ENCODE measurements around the gene ELF5. TPM values are rescaled to one million over a fixed set of nuclear protein-coding genes. Genes with fewer than 3 reads are reported as not detected.

ELF5 gene
- total and polyA plus RNA-seq, 7 experiments from 2014 or later, result not detected

GRCh38 chr11:34476849-34477248 lies 36.7 kb downstream of the ELF5 start:
- Histone ChIP-seq H3K4me3 (ENCODE audit: low read length) (no peak overlapping the region), H3K27ac (ENCODE audit: low read depth, low read length) (no peak overlapping the region), H3K36me3 (ENCODE audit: control insufficient read depth in 2 of 3, insufficient read depth in 3 of 3, low read length in 3 of 3) (peaks cover 0 to 14% (median 0%) of the 10 kb centered on the region in 3 experiments), H3K4me1 (ENCODE audit: control insufficient read depth in 2 of 2, insufficient read depth in 2 of 2, low read length in 2 of 2) (no peaks in the 10 kb centered on the region), H3K9me3 (ENCODE audit: control insufficient read depth in 2 of 3, low read length in 3 of 3) (no peaks in the 10 kb centered on the region), H3K27me3 (ENCODE audit: control insufficient read depth in 2 of 2, insufficient read depth in 2 of 2, low read length in 2 of 2) (no peaks in the 10 kb centered on the region)
- ATAC-seq (no peak), DNase-seq (no peak)
- H3K27me3 Mint-ChIP-seq, result peaks cover 0 to 22% (median 0%) of the 10 kb centered on the region in 5 donors
- H3K9me3 Mint-ChIP-seq, result no peaks in the 10 kb centered on the region
- ChIA-PET POLR2A (no interaction called here), CTCF (interaction anchor here (1.3 kb wide), 1 partner anchor 9 kb away, joined by 3 read pairs; no protein-coding TSS in a partner anchor)
- H3K4me3 Mint-ChIP-seq, result no peak overlapping the region
- H3K27ac Mint-ChIP-seq, result peak overlapping the region in 1 of 9 donors; percentile 41
- no peaks in the 10 kb centered on the region for H3K4me1 Mint-ChIP-seq
- intact Hi-C loops (cut with micrococcal nuclease), result no loop called here
- H3K36me3 Mint-ChIP-seq, result peaks cover 0 to 18% (median 5%) of the 10 kb centered on the region in 5 donors

DNA sequence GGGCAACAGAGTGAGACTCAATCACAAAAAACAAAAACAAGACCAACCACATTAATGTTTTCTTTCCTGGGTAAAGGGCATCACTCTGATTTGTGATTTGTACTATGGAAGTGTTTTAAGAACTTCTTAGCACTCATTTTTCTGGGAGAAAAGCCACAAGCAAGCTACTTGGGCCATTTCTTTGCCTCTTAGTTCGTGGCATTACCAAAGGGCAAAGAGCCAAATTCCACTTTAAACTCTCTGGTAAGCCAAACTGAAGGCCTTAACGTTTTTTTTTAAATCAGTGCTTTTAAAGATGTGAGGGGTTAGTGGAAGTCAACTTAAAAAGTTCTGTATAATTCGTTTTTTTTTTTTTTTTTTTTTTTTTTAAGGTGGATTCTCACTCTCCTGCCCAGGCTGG lies 37.9 kb downstream of the ELF5 start:
- ChIA-PET POLR2A (interaction anchor here (0.7 kb wide), 1 partner anchor 11 kb away, joined by 3 read pairs; no protein-coding TSS in a partner anchor), CTCF (no interaction called here)
- Mint-ChIP-seq H3K4me3 (no peak overlapping the region), H3K4me1 (no peaks in the 10 kb centered on the region), H3K9me3 (no peaks in the 10 kb centered on the region), H3K27ac (no peak overlapping the region), H3K36me3 (peaks cover 1 to 27% (median 12%) of the 10 kb centered on the region in 5 donors), H3K27me3 (peaks cover 0 to 21% (median 0%) of the 10 kb centered on the region in 5 donors)
- Histone ChIP-seq H3K36me3 (ENCODE audit: control insufficient read depth in 2 of 3, insufficient read depth in 3 of 3, low read length in 3 of 3) (peaks cover 0 to 23% (median 0%) of the 10 kb centered on the region in 3 experiments), H3K27me3 (ENCODE audit: control insufficient read depth in 2 of 2, insufficient read depth in 2 of 2, low read length in 2 of 2) (no peaks in the 10 kb centered on the region), H3K4me1 (ENCODE audit: control insufficient read depth in 2 of 2, insufficient read depth in 2 of 2, low read length in 2 of 2) (no peaks in the 10 kb centered on the region), H3K4me3 (ENCODE audit: low read length) (no peak overlapping the region), H3K9me3 (ENCODE audit: control insufficient read depth in 2 of 3, low read length in 3 of 3) (no peaks in the 10 kb centered on the region), H3K27ac (ENCODE audit: low read depth, low read length) (no peak overlapping the region)
- ATAC-seq, result no peak
- no peak for DNase-seq
- intact Hi-C loops (cut with micrococcal nuclease), result no loop called here

DNA sequence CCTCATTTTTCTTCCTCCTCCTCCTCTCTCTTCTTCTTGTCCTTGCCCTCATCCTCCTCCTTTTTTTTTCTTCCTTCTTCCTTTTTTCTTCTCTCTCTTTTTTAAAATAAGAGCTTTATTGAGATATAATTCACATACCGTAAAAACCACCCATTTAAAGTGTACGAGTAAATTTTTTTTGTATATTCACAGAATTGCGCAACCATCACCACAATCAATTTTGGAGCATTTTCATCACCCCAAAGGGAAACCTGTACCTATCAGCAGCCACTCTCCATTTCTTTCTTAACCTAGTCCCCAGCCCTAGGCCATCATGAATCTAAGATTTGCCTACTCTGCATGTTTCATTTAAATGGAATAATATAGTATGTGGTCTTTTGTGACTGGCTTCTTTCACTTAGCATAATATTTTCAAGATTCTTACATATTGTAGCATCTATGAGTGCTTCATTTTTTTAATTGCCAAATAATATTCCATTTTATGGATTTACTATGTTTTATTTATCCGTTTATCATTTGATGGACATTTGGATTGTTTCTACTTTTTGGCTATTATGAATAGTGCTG lies 39.9 kb downstream of the ELF5 start:
- no peak for ATAC-seq
- peak overlapping the region in 1 of 9 donors; percentile 6 for H3K27ac Mint-ChIP-seq
- H3K27me3 Mint-ChIP-seq, result peaks cover 0 to 7% (median 0%) of the 10 kb centered on the region in 5 donors
- POLR2A ChIA-PET, result interaction anchor here (0.6 kb wide), 1 partner anchor 289 kb away, joined by 3 read pairs; no protein-coding TSS in a partner anchor
- H3K36me3 Mint-ChIP-seq, result peaks cover 3 to 41% (median 14%) of the 10 kb centered on the region in 5 donors
- H3K4me3 Mint-ChIP-seq, result no peak overlapping the region
- peaks cover 0 to 41% (median 0%) of the 10 kb centered on the region in 3 experiments for H3K36me3 ChIP-seq (ENCODE audit: control insufficient read depth in 2 of 3, insufficient read depth in 3 of 3, low read length in 3 of 3)
- no peak overlapping the region for H3K4me3 ChIP-seq (ENCODE audit: low read length)
- H3K9me3 Mint-ChIP-seq, result no peaks in the 10 kb centered on the region
- H3K9me3 ChIP-seq (ENCODE audit: control insufficient read depth in 2 of 3, low read length in 3 of 3), result no peaks in the 10 kb centered on the region
- H3K27ac ChIP-seq (ENCODE audit: low read depth, low read length), result no peak overlapping the region
- intact Hi-C loops (cut with micrococcal nuclease), result no loop called here
- CTCF ChIA-PET, result no interaction called here
- DNase-seq, result no peak
- no peaks in the 10 kb centered on the region for H3K27me3 ChIP-seq (ENCODE audit: control insufficient read depth in 2 of 2, insufficient read depth in 2 of 2, low read length in 2 of 2)
- no peaks in the 10 kb centered on the region for H3K4me1 Mint-ChIP-seq
- no peaks in the 10 kb centered on the region for H3K4me1 ChIP-seq (ENCODE audit: control insufficient read depth in 2 of 2, insufficient read depth in 2 of 2, low read length in 2 of 2)

GRCh38 chr11:34468209-34468841 lies 45.3 kb downstream of the ELF5 start:
- CTCF ChIA-PET, result interaction anchor here (0.6 to 1.4 kb wide), 14 partner anchors 9 to 608 kb away, joined by 3 to 8 read pairs (median 3); partner anchors contain the start of gene ABTB2
- Mint-ChIP-seq H3K27ac (peak overlapping the region in 3 of 9 donors; percentile 1 to 62 (median 46)), H3K4me3 (no peak overlapping the region), H3K36me3 (peaks cover 20 to 79% (median 51%) of the 10 kb centered on the region in 5 donors), H3K9me3 (peaks cover 0 to 21% (median 7%) of the 10 kb centered on the region in 11 donors), H3K27me3 (no peaks in the 10 kb centered on the region), H3K4me1 (peaks cover 0 to 11% (median 4%) of the 10 kb centered on the region in 7 donors)
- ATAC-seq (peak; percentile 71), DNase-seq (peak in 6 of 9 donors; percentile 9 to 48 (median 32))
- H3K36me3 ChIP-seq (ENCODE audit: control insufficient read depth in 2 of 3, insufficient read depth in 3 of 3, low read length in 3 of 3), result peaks cover 0 to 76% (median 4%) of the 10 kb centered on the region in 3 experiments
- POLR2A ChIA-PET, result interaction anchor here (0.8 kb wide), 1 partner anchor 21 kb away, joined by 3 read pairs; no protein-coding TSS in a partner anchor
- no peaks in the 10 kb centered on the region for H3K27me3 ChIP-seq (ENCODE audit: control insufficient read depth in 2 of 2, insufficient read depth in 2 of 2, low read length in 2 of 2)
- H3K4me1 ChIP-seq (ENCODE audit: control insufficient read depth in 2 of 2, insufficient read depth in 2 of 2, low read length in 2 of 2), result no peaks in the 10 kb centered on the region
- no peak overlapping the region for H3K4me3 ChIP-seq (ENCODE audit: low read length)
- H3K9me3 ChIP-seq (ENCODE audit: control insufficient read depth in 2 of 3, low read length in 3 of 3), result no peaks in the 10 kb centered on the region
- intact Hi-C loops (cut with micrococcal nuclease), result loop anchor here (1.0 to 10.0 kb wide), 8 partner anchors 30 to 660 kb away; partner anchors contain the start of gene CAT (in 1 of the 2)
- no peak overlapping the region for H3K27ac ChIP-seq (ENCODE audit: low read depth, low read length)

- peaks cover 20 to 82% (median 56%) of the 10 kb centered on the region in 5 donors for H3K36me3 Mint-ChIP-seq
These were observed 46.6 kb downstream of the ELF5 start for GRCh38 chr11:34466802-34467488.

GRCh38 chr11:34464591-34465051 lies 49.0 kb downstream of the ELF5 start:
- DNase-seq (no peak), ATAC-seq (peak; percentile 27)
- H3K27me3 Mint-ChIP-seq, result no peaks in the 10 kb centered on the region
- no peak overlapping the region for H3K4me3 Mint-ChIP-seq
- peaks cover 13 to 79% (median 60%) of the 10 kb centered on the region in 5 donors for H3K36me3 Mint-ChIP-seq
- POLR2A ChIA-PET, result interaction anchor here (0.5 kb wide), 1 partner anchor 11 kb away, joined by 3 read pairs; no protein-coding TSS in a partner anchor
- H3K36me3 ChIP-seq (ENCODE audit: control insufficient read depth in 2 of 3, insufficient read depth in 3 of 3, low read length in 3 of 3), result peaks cover 0 to 76% (median 4%) of the 10 kb centered on the region in 3 experiments
- peaks cover 0 to 11% (median 4%) of the 10 kb centered on the region in 7 donors for H3K4me1 Mint-ChIP-seq
- peak overlapping the region in 5 of 9 donors; percentile 41 to 82 (median 70) for H3K27ac Mint-ChIP-seq
- CTCF ChIA-PET, result interaction anchor here (0.6 to 0.7 kb wide), 2 partner anchors 405 to 927 kb away, joined by 3 read pairs; no protein-coding TSS in a partner anchor
- H3K4me1 ChIP-seq (ENCODE audit: control insufficient read depth in 2 of 2, insufficient read depth in 2 of 2, low read length in 2 of 2), result no peaks in the 10 kb centered on the region
- no peak overlapping the region for H3K4me3 ChIP-seq (ENCODE audit: low read length)
- no peaks in the 10 kb centered on the region for H3K27me3 ChIP-seq (ENCODE audit: control insufficient read depth in 2 of 2, insufficient read depth in 2 of 2, low read length in 2 of 2)
- no peak overlapping the region for H3K27ac ChIP-seq (ENCODE audit: low read depth, low read length)
- H3K9me3 Mint-ChIP-seq, result peaks cover 0 to 21% (median 7%) of the 10 kb centered on the region in 11 donors
- intact Hi-C loops (cut with micrococcal nuclease), result loop anchor here in 1 of 2 donors (10.0 kb wide), 1 partner anchor 290 kb away; no protein-coding TSS in a partner anchor
- H3K9me3 ChIP-seq (ENCODE audit: control insufficient read depth in 2 of 3, low read length in 3 of 3), result no peaks in the 10 kb centered on the region

More at GRCh38 chr11:34466802-34467488, 46.6 kb downstream of the ELF5 start:
- H3K4me3 Mint-ChIP-seq, result no peak overlapping the region
- ChIA-PET POLR2A (interaction anchor here (0.7 to 1.1 kb wide), 2 partner anchors 28 to 151 kb away, joined by 3 read pairs; partner anchors contain the start of gene CAT), CTCF (interaction anchor here (0.7 to 1.4 kb wide), 3 partner anchors 44 to 815 kb away, joined by 3 read pairs; no protein-coding TSS in a partner anchor)
- H3K4me1 ChIP-seq (ENCODE audit: control insufficient read depth in 2 of 2, insufficient read depth in 2 of 2, low read length in 2 of 2), result no peaks in the 10 kb centered on the region
- H3K27me3 ChIP-seq (ENCODE audit: control insufficient read depth in 2 of 2, insufficient read depth in 2 of 2, low read length in 2 of 2), result no peaks in the 10 kb centered on the region
- H3K27ac ChIP-seq (ENCODE audit: low read depth, low read length), result no peak overlapping the region
- no peaks in the 10 kb centered on the region for H3K27me3 Mint-ChIP-seq
- H3K9me3 Mint-ChIP-seq, result peaks cover 0 to 21% (median 7%) of the 10 kb centered on the region in 11 donors
- ATAC-seq, result no peak
- H3K36me3 ChIP-seq (ENCODE audit: control insufficient read depth in 2 of 3, insufficient read depth in 3 of 3, low read length in 3 of 3), result peaks cover 0 to 77% (median 4%) of the 10 kb centered on the region in 3 experiments
- DNase-seq, result no peak
- intact Hi-C loops (cut with micrococcal nuclease), result loop anchor here in 1 of 2 donors (10.0 kb wide), 1 partner anchor 292 kb away; no protein-coding TSS in a partner anchor
- H3K27ac Mint-ChIP-seq, result peak overlapping the region in 1 of 9 donors; percentile 52
- H3K4me3 ChIP-seq (ENCODE audit: low read length), result no peak overlapping the region
- no peaks in the 10 kb centered on the region for H3K9me3 ChIP-seq (ENCODE audit: control insufficient read depth in 2 of 3, low read length in 3 of 3)
- H3K4me1 Mint-ChIP-seq, result peaks cover 0 to 11% (median 4%) of the 10 kb centered on the region in 7 donors
